HUDEP-2 (cell line): ENCODE measurements around the gene LRMDA.
A peak's percentile ranks its signal among the peaks of the same experiment; 100 is the strongest.

Experiments
- DNase-seq, 76 experiments: peaks; one replicate each; lab custom pipeline; 2025; ENCODE audit not compliant: unreplicated experiment in 76 of 76; lab: John Stamatoyannopoulos, UW

LRMDA gene

DNA sequence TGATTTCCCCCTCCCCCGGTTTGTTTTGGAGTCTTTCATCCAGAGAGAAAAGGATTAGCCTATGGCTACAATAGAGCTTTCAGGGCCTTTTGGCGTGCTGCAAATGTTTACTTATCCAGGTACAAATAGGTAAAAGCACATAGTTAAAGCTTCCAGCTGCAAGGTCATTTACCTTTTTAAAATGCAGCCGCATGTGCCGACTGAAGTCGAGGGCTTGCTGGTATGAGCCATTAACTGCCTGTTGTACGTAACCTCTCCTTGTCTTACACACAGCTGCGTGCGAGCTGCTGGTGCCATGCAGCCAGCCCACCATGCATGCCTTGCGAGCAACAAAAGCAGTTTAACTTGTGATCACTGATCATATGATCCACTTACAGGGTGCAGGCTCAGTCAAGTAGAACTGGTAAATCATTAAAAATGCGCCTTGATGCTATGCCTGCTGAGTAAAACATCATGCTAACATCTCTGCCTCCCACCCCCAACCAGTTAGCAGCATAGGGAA is 866.4 kb downstream of the LRMDA start:
- no peak for DNase-seq

DNA sequence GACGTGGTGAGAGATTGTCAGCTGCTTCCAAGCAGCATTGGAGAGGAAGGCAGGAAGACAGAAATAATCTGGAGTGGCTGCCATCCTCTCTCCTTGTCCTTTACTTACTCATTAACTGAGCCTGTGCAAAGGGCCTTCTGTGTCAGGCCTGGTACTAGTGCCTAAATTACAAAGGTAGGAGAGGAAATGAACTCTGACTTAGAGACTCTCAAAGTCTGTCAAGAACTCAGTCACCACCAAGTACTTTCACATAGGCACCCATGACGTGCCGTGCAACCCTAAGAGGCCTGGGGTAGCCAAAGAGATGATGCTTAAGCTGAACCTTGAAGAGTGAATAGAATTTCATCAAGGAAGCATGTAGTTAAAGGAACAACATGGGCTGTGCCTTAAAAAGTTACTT is 866.9 kb downstream of the LRMDA start:
- no peak for DNase-seq

DNA sequence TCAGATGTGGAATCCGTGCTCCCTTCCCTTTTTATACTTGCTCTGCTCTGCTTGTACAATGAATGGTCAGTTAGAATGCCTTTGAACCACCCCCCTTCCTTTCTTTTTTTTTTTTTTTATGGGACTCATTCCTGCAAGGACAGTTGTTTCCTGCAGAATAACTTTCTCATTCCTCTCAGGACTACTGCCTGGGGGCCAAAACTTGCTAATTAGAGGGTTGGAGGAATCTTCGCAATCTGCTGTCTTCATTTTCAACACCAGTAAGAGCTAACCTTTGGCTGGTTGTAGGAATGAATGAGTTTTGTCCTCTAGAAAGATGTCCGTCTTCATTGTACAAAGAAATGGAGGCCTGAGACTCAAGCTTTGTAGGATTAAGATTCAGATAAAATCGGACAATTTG is 868.1 kb downstream of the LRMDA start:
- DNase-seq, result no peak

DNA sequence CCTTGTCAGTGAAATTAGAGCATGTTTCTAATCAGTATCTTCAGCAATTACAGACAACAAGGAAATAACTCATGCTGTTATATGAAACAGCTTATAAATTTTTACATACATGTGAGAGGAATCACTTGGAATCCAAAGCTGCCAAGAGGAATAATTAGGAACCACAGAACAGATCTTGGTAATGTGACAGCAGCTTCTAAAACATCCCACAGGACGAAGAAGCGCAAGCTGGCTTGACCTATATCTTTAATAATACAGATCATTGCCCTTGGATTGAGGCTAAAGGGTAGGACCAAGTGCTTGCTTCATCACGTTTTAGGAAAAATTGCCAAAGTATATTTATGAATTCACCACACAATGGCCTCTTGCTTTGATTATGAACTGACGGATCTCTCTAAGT is 869.8 kb downstream of the LRMDA start:
- no peak for DNase-seq

DNA sequence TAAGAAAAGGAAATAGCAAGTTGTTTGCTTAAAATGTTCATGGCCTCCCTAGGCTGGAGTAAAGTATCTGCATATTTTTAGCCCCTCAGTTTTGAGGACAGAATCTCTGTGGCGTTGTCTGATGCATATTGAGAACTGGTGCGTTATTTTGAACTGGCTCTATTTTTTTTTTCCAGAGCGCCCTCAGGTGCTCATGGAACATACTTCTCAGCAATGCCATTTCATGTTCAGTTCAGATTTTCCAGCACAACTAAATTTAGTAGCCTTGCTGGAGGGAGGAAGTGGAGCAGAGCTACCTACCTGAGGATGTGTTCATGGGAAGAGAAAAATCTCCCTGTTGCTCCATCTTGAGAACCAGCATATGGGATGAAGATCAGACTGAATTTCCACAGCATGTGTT is 870.5 kb downstream of the LRMDA start:
- DNase-seq, result no peak

DNA sequence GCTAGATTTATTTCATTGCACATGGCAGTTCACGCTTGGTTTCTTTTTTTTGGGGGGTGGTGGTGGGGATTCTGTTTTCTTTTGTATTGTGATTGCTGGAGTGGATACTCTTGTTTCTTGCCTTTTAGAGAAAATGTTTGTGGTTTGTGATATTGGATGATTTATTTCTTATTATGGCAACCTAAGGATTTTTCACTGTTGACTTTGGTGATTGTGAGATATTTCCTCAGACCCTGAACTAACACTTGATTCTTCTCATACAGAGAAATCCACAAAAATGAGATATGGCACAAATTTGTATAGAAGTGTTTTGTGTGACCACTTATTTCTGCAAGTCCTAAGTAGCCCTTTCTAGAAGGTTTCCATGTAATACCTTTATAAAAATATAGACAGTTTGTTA is 871.1 kb downstream of the LRMDA start:
- DNase-seq, result no peak

DNA sequence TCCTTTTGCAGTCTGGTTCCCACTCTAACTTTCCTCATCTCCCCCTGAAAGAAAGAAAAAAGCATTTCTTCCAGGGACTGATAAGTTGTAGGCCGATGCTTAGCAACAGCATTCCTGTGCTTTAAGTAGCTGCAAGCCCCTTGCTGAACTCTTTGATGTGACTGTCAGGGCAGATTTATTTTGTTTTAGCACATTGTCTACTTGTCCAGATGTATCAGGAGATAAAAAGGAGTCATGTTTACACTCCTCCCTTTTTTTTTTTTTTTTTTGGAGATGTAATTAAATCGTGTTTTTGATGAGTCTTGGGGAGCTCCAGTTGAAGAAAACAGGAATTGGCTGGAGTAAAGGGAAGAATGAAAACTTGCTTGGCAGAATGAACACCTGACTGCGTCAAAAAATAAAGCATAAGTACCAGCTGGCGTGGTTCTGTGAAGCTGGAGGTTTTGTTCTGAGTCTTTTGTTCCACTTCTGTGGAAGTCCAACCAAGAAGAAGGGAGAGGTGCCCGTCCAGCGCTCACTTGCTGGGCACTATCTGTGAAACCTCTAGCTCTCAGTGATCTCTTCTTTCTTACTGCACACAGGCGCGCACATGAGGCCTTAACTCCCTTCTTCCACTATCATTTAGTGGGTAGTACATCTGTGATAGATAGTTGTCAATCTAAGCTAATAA is 871.7 kb downstream of the LRMDA start:
- DNase-seq, result no peak

DNA sequence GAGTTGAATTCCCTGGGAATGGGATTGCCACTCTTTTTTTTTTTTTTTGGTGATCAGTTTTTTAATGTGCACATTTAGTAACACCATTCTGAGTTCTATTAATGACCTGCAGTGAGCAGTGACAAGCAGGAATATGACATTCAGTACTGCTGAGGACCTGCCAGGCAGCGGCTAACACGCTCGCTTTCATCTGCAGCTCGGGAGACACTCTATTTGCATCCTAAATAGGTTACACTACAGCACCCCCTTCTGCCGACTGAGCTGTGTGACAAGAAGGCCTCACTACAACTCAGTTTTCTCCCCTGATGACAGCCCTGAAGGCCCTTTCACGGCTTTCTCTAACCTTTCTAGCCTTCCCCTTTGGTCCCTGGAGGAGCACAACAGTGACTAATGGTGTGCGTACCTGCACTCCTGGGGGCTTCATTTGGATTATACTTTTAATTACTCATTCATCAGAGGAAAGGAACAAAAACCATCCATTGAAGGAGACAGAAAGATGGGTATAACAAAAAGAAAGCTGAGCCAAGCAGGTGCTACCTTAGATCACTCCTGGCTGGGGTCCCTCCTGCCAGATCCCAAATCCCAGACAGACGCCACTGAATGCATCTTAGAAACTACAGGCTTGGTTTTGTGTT is 872.4 kb downstream of the LRMDA start:
- peak in 23 of 76 experiments; percentile 1 to 35 (median 12) for DNase-seq

DNA sequence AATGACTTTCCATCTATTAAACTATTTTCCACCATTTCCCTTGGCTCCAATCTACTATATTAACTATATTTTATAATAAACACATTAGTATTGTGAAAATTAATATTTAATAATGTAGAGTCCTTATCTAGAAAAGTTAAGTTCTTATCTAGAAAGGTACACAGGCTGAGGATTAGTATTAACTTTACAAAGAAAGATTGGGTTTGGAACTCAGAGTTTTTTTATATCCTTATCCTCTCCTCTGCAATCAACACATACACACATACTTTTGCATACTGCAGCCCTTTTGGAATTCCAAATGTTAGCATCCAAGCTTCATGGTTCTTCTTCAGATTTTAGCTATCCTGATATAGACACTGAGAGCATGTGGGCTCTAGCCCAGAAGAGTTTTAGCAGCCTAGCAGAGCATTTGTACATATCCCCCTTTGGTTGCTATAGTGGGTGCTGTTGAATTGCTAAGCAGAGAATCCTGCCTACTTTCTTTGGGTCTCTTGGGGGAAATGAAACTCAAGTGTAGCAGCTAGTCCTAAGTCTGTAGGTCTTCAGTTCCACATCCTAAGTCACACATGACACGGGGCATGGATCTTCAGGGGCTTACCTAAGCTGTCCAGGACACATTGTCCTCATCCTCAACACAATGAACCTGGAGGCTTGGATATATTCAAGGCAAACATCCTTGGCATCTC is 874.6 kb downstream of the LRMDA start:
- no peak for DNase-seq

DNA sequence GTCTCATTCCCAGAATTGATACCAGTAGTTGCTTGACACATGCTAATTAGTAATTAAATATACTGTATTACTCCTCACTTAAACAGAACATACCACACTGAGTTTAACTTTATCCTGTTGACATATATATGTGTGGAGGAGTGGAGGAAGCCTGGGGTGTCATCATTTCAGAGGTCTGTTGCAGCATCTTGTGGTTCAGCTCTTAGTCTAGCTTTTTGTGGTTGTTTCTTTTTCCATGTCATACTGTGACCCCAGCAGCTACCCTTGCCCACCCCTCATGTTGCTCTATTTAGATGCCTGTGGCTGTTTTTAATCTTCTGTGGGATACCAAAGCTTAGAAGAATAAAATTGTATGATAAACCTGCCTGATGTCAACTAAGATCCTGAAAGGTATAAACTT is 875.4 kb downstream of the LRMDA start:
- DNase-seq, result no peak

DNA sequence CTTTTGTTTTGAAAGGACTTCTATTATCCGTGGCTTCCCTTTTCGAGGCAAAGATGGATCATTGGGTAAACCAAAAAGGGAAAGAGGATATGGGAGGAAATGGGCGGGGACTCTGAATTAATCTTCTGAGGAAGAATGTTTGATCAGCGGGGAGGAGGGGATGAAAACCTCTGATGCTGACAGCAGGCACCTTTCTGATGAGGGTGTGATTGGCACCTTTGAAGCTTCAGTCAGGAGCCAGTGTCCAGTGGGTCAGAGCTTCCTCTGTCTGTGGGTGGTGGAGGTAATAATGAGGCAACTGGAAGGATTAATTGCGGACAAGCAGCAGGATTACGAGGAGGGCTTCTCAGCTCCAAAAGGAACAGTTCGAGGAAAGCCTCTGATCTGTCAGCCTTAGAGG is 877.6 kb downstream of the LRMDA start:
- no peak for DNase-seq

DNA sequence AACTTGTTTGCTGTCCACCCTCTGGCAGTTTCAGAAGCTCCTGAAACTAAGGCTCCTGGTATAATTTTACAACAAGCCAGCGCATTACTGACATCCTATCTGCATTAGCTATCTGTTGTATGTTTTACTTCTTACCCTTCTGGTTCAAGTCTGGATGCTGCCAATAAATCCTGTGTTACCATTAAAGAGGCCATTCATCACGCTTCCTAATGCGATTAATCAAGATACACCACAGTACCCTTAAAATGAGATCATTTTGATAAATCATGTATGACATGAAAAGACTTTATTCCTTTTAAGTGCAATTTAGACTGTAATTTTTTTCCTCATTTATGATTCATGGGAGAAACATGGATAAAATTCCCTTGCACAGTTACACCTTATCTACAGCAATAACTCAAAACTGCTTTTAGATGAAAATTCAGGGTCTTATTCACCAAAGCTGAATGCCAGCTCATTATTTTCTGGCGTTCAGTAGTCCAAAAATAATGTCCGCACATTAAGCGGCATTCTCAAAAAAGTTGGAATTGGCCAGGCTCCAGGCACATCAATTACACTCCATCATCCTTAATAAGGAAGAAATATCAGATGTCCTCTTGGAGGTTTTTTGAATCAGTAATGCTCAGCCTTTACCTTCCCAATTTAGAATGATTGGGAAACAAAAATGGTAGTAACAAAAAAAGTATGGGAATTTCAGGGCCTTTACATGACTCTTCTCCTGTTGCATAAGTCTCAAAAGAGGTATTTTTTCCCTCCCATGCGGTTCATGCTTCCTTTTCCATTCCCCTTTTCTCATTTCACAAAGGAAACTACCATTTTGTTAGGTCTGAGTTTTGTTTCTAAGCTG is 878.5 kb downstream of the LRMDA start:
- DNase-seq, result no peak

DNA sequence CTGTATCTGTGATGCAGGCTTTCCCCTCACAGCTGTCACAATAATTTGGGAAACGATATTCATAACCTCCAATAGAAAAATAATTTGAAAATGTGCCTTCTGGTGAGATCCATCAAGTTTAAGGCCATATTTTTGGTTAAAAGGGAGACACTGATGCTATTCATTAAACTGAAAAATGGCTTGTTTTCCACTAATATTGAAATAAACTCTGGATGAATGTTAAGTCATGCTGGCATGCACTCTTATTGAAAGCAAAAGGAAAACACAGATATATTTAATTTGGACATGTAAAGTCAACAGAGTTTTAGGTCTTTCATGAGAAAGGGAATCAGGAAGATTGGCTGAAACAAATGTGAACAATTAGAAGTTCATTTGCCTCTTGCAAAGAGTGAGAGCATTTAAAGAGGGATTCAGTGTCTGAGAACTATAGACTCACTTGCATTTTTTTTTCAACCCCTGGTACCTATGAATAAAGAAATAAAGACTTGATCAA is 879.2 kb downstream of the LRMDA start:
- no peak for DNase-seq

DNA sequence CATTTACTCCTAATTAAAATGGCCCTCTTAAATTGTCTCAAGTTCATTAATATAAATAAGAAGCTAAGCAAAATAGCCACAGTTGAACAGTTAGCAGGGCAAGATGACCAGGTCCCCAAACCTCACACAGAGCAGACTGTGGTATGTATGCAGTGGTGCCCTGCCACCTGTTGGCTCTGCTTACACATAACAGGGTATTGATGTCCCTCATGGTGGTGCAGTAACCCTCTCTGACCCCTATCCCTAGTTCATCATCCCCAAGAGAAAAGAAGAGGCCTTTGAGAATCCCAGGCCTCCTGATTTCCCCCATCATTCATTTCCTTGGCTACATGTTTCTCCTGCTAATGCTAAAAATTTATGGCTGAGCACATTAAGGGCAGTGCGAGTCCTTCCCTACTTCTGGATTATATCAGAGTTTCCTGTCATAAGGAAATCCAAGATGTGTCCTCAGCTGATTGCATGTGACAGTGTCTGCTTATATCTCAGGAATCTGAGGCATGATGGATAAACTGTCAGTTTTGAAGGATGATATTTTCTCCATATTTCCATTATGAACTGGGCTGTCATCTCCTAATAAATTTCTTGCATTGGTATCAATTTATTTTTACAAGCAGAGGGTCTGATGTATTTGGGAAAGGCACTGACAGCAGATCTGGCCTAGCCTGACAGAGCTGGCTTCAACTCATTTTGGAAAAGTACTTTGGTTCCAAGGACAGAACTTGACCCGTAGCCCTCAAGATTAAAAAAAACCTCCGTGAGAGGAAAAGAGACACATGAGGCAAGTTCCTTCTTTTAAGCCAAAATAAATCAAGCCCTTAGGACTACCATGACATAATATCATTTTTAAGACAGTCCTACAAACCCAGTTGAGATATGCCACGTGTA is 880.6 kb downstream of the LRMDA start:
- peak in 4 of 76 experiments; percentile 0 to 29 (median 4) for DNase-seq

DNA sequence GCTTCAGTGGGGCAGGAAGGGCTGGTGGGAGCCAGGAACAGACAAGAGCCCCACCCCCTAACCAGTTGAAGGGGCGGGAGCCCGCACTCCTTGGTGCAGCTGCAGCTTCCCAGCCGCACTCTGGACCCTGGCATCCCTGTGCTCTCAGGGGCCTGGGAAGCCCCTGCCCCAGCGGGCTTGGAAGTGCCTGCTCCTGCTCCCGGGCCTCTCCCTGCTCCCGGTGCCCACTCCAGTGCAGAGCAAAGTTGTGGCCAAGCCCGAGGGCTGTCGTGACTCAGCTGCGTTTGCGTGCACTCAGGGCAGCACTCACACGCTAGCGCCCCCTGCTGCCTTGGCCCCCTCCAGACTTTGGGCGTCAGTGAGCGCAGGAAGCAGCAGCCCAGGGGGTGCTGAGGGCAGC is 883.8 kb downstream of the LRMDA start:
- DNase-seq, result no peak

DNA sequence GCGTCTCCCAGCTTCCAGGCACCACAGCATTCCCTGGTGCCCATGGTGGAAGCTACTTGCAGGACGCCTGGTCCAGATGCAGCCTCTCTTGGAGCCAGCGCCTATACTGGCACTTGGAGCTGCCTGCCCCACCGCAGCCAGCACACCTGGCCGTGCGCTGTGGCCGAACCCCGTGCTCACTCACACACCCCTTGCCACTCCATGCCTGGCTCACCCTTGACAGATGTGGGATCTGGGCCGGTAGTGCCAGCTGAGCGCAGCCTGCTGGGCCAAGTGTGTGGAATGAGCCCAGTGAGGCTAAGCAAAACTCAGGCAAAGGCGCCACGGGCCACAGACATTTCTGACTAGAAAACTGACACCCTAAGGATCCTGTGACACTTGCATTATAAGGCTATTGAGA is 884.8 kb downstream of the LRMDA start:
- DNase-seq, result no peak

DNA sequence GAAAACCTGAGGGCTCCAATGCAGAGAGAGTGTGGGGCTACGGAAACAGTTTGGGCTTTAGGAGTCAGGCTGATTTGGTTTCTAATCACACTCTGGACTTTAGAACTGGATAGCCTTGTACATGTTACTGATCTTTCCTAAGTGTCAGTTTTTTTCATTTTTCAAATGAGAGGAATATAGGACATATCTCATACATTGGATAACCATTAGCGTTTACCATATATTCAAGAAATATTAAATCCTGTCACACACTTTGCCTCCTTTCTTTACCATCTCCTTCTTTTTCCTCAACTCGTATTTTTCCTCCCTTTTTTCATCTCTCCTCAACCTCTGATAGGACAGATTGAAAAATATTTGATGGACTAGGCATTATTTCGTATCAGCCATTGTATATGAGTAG is 885.7 kb downstream of the LRMDA start:
- DNase-seq, result no peak

DNA sequence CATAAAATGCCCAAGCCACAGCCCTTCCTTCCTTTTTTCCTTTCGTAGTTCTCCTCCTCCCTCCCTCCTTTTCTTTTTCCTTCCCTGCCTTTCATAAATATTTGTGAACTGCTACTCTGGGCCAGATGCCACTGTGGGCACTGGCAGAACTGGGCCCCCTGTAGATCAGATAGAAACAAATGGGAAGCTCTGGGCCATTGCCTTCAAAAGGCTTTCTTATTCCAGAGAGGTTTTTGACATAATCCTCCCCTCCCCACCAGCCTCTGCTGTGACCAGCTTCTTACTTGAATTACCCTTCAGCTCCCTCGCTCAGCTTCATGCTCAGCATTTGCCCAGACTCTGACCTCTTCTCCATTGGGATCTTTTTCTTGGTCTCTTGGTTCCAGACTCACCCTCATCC is 886.8 kb downstream of the LRMDA start:
- no peak for DNase-seq

DNA sequence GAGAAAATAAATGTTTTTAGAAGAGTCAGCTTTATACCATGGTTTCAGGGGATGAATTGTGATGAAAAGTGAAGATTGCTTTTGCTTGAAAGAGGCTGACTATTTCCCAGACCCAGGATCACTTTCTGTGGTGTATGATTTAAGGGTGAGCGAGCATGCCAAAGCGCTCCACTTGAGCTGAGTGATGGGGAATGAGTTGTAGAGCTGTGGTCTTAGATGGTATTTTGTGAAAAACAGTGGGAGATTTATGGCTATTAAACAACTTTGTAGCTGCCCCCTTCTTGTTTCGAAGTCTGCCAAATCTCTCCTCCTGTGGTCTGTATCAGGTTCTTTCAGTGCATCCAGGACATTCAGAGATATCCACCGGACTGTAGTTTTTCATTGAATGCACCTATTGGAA is 888.2 kb downstream of the LRMDA start:
- DNase-seq, result no peak

DNA sequence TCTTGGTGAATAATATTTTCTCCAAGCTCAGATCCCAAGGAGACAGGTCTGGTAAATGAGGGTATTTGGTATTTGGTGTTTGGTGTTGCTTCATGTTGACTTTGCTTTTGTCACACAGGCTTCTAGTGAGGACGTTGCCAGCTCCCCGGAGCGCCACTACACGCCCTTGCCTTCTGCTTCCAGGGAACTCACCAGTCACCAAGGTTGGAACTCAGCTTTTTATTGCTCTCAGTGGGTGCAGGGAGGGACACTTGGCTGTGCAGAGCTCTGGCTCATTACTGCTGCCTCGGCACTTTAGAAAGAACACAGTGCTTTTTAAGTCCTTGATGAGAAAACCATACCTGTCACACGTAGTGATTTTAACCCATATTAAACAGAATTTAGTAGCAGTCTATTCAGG is 892.9 kb downstream of the LRMDA start:
- DNase-seq, result no peak
